Measurements from ENCODE around the gene UBL3. TPM values are rescaled to one million over a fixed set of nuclear protein-coding genes. Genes with fewer than 3 reads are reported as not detected.

Gene UBL3
- polyA plus RNA-seq, 1 donor (not counting 4 experiments of a cell fraction or from before 2014, with no cell fraction given), result 10.5 TPM

DNA sequence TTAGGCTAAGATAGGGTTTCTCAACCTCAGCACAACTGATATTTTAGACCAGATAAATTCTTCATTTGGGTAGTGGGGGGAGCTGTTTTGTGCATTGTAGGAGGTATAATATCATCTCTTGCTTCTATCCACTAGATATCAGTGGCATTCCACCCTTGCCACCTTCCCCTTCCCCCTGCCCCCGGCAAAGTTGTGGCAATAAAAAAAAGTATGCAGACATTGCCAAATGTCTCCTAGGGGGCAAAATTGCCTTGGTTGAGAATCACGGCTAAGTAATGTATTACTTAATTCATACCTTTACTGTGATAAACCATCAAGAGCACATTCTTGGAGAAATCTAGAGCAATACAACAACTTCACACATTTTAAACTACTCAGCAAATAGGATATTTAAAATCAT lies 51.4 kb downstream of the UBL3 start:
- Histone ChIP-seq H3K27me3 (ENCODE audit: control insufficient read depth, extremely low read depth, insufficient read depth, low read length) (no peaks in the 10 kb centered on the region), H3K27ac (ENCODE audit: control insufficient read depth, insufficient read depth, low read length) (no peak overlapping the region), H3K4me1 (ENCODE audit: control insufficient read depth, extremely low read depth, insufficient read depth, low read length) (no peaks in the 10 kb centered on the region), H3K4me2 (ENCODE audit: control insufficient read depth, extremely low read depth, insufficient read depth, low read depth, low read length) (no peak overlapping the region), H4K20me1 (ENCODE audit: control insufficient read depth, extremely low read depth, insufficient read depth, low read length) (peaks cover 2% of the 10 kb centered on the region), H3K9me3 (ENCODE audit: control insufficient read depth, low read depth, low read length) (no peaks in the 10 kb centered on the region), H3K4me3 (ENCODE audit: control insufficient read depth in 2 of 3, extremely low read depth in 1 of 3, insufficient read depth in 2 of 3, low read depth in 1 of 3, low read length in 3 of 3) (no peak overlapping the region), H3K36me3 (ENCODE audit: control insufficient read depth in 2 of 2, extremely low read depth in 1 of 2, insufficient read depth in 2 of 2, low read length in 2 of 2) (no peaks in the 10 kb centered on the region), H3K79me2 (ENCODE audit: control insufficient read depth, insufficient read depth, low read length) (peaks cover 9% of the 10 kb centered on the region), H3K9ac (ENCODE audit: control insufficient read depth, extremely low read depth, insufficient read depth, low read length) (no peak overlapping the region), H2AFZ (ENCODE audit: control insufficient read depth, low read length) (no peak overlapping the region), H3K9me1 (ENCODE audit: control insufficient read depth, extremely low read depth, insufficient read depth, low read length) (no peaks in the 10 kb centered on the region)
- no peak for DNase-seq (ENCODE audit: low read depth, low spot score)
- FAIRE-seq, result no peak
- dilution Hi-C loops (cut with MboI; ENCODE audit: extremely low pct_ligation_motif_present, low sequenced_read_pairs), result no loop called here
- TF ChIP-seq EZH2 (IDR thresholded peaks at IDR 0.05; ENCODE audit: low read length), result no peak
- TF ChIP-seq, protein P1, sequence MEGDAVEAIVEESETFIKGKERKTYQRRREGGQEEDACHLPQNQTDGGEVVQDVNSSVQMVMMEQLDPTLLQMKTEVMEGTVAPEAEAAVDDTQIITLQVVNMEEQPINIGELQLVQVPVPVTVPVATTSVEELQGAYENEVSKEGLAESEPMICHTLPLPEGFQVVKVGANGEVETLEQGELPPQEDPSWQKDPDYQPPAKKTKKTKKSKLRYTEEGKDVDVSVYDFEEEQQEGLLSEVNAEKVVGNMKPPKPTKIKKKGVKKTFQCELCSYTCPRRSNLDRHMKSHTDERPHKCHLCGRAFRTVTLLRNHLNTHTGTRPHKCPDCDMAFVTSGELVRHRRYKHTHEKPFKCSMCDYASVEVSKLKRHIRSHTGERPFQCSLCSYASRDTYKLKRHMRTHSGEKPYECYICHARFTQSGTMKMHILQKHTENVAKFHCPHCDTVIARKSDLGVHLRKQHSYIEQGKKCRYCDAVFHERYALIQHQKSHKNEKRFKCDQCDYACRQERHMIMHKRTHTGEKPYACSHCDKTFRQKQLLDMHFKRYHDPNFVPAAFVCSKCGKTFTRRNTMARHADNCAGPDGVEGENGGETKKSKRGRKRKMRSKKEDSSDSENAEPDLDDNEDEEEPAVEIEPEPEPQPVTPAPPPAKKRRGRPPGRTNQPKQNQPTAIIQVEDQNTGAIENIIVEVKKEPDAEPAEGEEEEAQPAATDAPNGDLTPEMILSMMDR (optimal IDR thresholded peaks at IDR 0.05 in 1 of 3, IDR thresholded peaks at IDR 0.05 in 1 of 3, conservative IDR thresholded peaks at IDR 0.05 in 1 of 3; ENCODE audit: extremely low read depth in 1 of 3, insufficient read depth in 2 of 3, low read length in 3 of 3), result no peak

DNA sequence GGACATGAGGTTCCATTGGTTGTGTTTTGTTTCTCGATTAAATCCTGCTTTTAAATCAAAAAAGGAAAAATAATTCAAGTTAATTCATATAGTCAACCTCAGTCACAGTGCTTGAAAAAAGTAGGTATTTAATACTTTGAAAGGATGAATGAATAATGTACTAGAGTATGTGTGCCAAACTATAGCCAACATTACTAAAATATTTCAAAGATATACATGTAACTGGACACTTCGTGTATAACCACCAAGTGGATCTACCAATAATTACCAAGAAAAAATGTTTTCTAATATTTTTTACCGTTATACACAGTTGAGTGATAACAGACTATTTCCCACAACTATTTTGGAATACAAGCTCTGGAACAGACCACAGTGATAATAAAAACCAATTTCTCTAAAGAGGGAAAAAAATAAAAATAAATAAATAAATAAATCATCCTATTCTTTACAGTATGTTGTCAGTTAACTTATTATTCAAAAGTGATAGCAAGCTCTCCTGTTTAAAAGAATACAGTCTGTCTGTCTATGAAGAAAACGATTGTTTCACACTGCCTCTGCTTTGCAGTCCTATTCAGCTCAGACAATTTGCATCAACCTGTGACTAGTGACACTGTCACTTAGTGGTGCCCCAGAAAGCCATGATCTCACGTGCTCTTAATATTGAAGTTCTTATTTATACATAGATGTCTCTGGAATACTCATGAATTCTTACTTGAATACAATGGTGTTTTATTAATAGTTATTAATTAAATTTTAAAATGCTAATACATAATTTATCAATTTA lies 58.2 kb downstream of the UBL3 start:
- no peak for FAIRE-seq
- Histone ChIP-seq H3K9me3 (ENCODE audit: control insufficient read depth, low read depth, low read length) (no peaks in the 10 kb centered on the region), H3K36me3 (ENCODE audit: control insufficient read depth in 2 of 2, extremely low read depth in 1 of 2, insufficient read depth in 2 of 2, low read length in 2 of 2) (no peaks in the 10 kb centered on the region), H3K79me2 (ENCODE audit: control insufficient read depth, insufficient read depth, low read length) (peaks cover 2% of the 10 kb centered on the region), H3K4me1 (ENCODE audit: control insufficient read depth, extremely low read depth, insufficient read depth, low read length) (no peaks in the 10 kb centered on the region), H3K27ac (ENCODE audit: control insufficient read depth, insufficient read depth, low read length) (no peak overlapping the region), H3K9me1 (ENCODE audit: control insufficient read depth, extremely low read depth, insufficient read depth, low read length) (no peaks in the 10 kb centered on the region), H3K9ac (ENCODE audit: control insufficient read depth, extremely low read depth, insufficient read depth, low read length) (no peak overlapping the region), H2AFZ (ENCODE audit: control insufficient read depth, low read length) (no peak overlapping the region), H3K4me3 (ENCODE audit: control insufficient read depth in 2 of 3, extremely low read depth in 1 of 3, insufficient read depth in 2 of 3, low read depth in 1 of 3, low read length in 3 of 3) (no peak overlapping the region), H3K4me2 (ENCODE audit: control insufficient read depth, extremely low read depth, insufficient read depth, low read depth, low read length) (no peak overlapping the region), H3K27me3 (ENCODE audit: control insufficient read depth, extremely low read depth, insufficient read depth, low read length) (no peaks in the 10 kb centered on the region), H4K20me1 (ENCODE audit: control insufficient read depth, extremely low read depth, insufficient read depth, low read length) (no peaks in the 10 kb centered on the region)
- dilution Hi-C loops (cut with MboI; ENCODE audit: extremely low pct_ligation_motif_present, low sequenced_read_pairs), result no loop called here
- TF ChIP-seq, protein P1 (optimal IDR thresholded peaks at IDR 0.05 in 1 of 3, IDR thresholded peaks at IDR 0.05 in 1 of 3, conservative IDR thresholded peaks at IDR 0.05 in 1 of 3; ENCODE audit: extremely low read depth in 1 of 3, insufficient read depth in 2 of 3, low read length in 3 of 3), result no peak
- no peak for DNase-seq (ENCODE audit: low read depth, low spot score)
